ENCODE results near the gene PRSS22.

PRSS22 gene

GRCh38 chr16:2829501-2830354 is 28.2 kb downstream of the PRSS22 start, which contains the start of gene ZG16B:
ZG16B (plus strand) TSS chr16:2830303; CDS start chr16:2830442, 139 bp downstream.
- DNase-seq (ENCODE audit: low read depth in 1 of 2, low spot score in 1 of 2), result no peak

GRCh38 chr16:2828876-2829430 is 29.0 kb downstream of the PRSS22 start:
- no peak for DNase-seq (ENCODE audit: low read depth in 1 of 2, low spot score in 1 of 2)

GRCh38 chr16:2828521-2828840 is 29.5 kb downstream of the PRSS22 start:
- DNase-seq (ENCODE audit: low read depth in 1 of 2, low spot score in 1 of 2), result no peak

- DNase-seq (ENCODE audit: low read depth in 1 of 2, low spot score in 1 of 2), result no peak
Measured at GRCh38 chr16:2827831-2828520, 30.0 kb downstream of the PRSS22 start.

- no peak for DNase-seq (ENCODE audit: low read depth in 1 of 2, low spot score in 1 of 2)
Measured at GRCh38 chr16:2827374-2827791, 30.6 kb downstream of the PRSS22 start.

GRCh38 chr16:2826591-2827373 is 31.2 kb downstream of the PRSS22 start:
- DNase-seq (ENCODE audit: low read depth in 1 of 2, low spot score in 1 of 2), result no peak

GRCh38 chr16:2825906-2826305 is 32.1 kb downstream of the PRSS22 start:
- no peak for DNase-seq (ENCODE audit: low read depth in 1 of 2, low spot score in 1 of 2)

GRCh38 chr16:2825049-2825742 is 32.8 kb downstream of the PRSS22 start:
- DNase-seq (ENCODE audit: low read depth in 1 of 2, low spot score in 1 of 2), result no peak

GRCh38 chr16:2824626-2825025 is 33.3 kb downstream of the PRSS22 start:
- no peak for DNase-seq (ENCODE audit: low read depth in 1 of 2, low spot score in 1 of 2)

GRCh38 chr16:2822496-2822895 is 35.5 kb downstream of the PRSS22 start:
- DNase-seq (ENCODE audit: low read depth in 1 of 2, low spot score in 1 of 2), result no peak

GRCh38 chr16:2822158-2822495 is 35.8 kb downstream of the PRSS22 start:
- no peak for DNase-seq (ENCODE audit: low read depth in 1 of 2, low spot score in 1 of 2)

GRCh38 chr16:2821487-2822157 is 36.3 kb downstream of the PRSS22 start:
- no peak for DNase-seq (ENCODE audit: low read depth in 1 of 2, low spot score in 1 of 2)

GRCh38 chr16:2820836-2821486 is 37.0 kb downstream of the PRSS22 start:
- DNase-seq (ENCODE audit: low read depth in 1 of 2, low spot score in 1 of 2), result no peak

- DNase-seq (ENCODE audit: low read depth in 1 of 2, low spot score in 1 of 2), result no peak
Measured at GRCh38 chr16:2819939-2820835, 37.8 kb downstream of the PRSS22 start.

- no peak for DNase-seq (ENCODE audit: low read depth in 1 of 2, low spot score in 1 of 2)
Measured at GRCh38 chr16:2819179-2819938, 38.6 kb downstream of the PRSS22 start.

- no peak for DNase-seq (ENCODE audit: low read depth in 1 of 2, low spot score in 1 of 2)
Measured at GRCh38 chr16:2818272-2818876, 39.6 kb downstream of the PRSS22 start.

GRCh38 chr16:2817340-2818271 is 40.4 kb downstream of the PRSS22 start:
- no peak for DNase-seq (ENCODE audit: low read depth in 1 of 2, low spot score in 1 of 2)
